Testis (tissue), 2 donors: ENCODE measurements around the gene DKK1.

Experiments
- CTCF ChIP-seq, 3 experiments: fragments of 450-650 bp in 2 of 3; fragments of 200-600 bp in 1 of 3; sonication (generic) in 1 of 3; IDR thresholded peaks; one replicate each; pipeline ENCODE4 v1.5.1; 2016 to 2019; ENCODE audit warnings: antibody characterized with exemption in 3 of 3, mild to moderate bottlenecking in 2 of 3, moderate library complexity in 1 of 3
- POLR2A ChIP-seq: fragments of 450-650 bp; IDR thresholded peaks from one replicate; pipeline ENCODE4 v1.6.1; 2017; ENCODE audit warnings: antibody characterized with exemption, mild to moderate bottlenecking, moderate library complexity

GRCh38 chr10:52266858-52267257 lies 47.2 kb upstream of the DKK1 start:
- TF ChIP-seq CTCF (IDR thresholded peaks at IDR 0.05) (no peak), POLR2A (no peak)
